Neural cell (in vitro differentiated cells): Measurements from ENCODE around the gene PTPRF. TPM values are rescaled to one million over a fixed set of nuclear protein-coding genes. Genes with fewer than 3 reads are reported as not detected.

Experiments used
- H2AFZ ChIP-seq: fragments of 200-600, 300-800 bp; sonication (generic), shearing (Covaris generic); 2 replicates; pipeline ENCODE4 v1.6.0; 2014; ENCODE audit warnings: low read depth, mild to moderate bottlenecking, antibody characterized with exemption, low read length, moderate library complexity
- H3F3A ChIP-seq: fragments of 200-600 bp; shearing (Covaris generic); 2 replicates; pipeline ENCODE4 v1.6.1; 2016; ENCODE audit warnings: mild to moderate bottlenecking, moderate library complexity, mixed read lengths, antibody characterized with exemption, low read length; ENCODE audit not compliant: insufficient read depth, poor library complexity, severe bottlenecking
- H3K27ac ChIP-seq: fragments of 200-600, 300-800 bp; sonication (generic), shearing (Covaris generic); 2 replicates; pipeline ENCODE4 v1.5.1; 2014; ENCODE audit warnings: mild to moderate bottlenecking, low read length, moderate library complexity
- H3K27me3 ChIP-seq: fragments of 300-800, 200-600 bp; sonication (generic), shearing (Covaris generic); 2 replicates; pipeline ENCODE4 v1.6.0; 2014; ENCODE audit warnings: mild to moderate bottlenecking, low read depth, low read length, moderate library complexity; ENCODE audit not compliant: insufficient read depth
- H3K36me3 ChIP-seq: fragments of 300-800, 200-600 bp; sonication (generic), shearing (Covaris generic); 2 replicates; pipeline ENCODE4 v1.5.1; 2014; ENCODE audit warnings: mild to moderate bottlenecking, antibody characterized with exemption, low read length, moderate library complexity; ENCODE audit not compliant: insufficient read depth
- H3K4me2 ChIP-seq: fragments of 300-800, 200-600 bp; sonication (generic), shearing (Covaris generic); 2 replicates; pipeline ENCODE4 v1.6.0; 2014; ENCODE audit warnings: mild to moderate bottlenecking, low read length
- H3K4me3 ChIP-seq: fragments of 300-800, 200-600 bp; sonication (generic), shearing (Covaris generic); 2 replicates; pipeline ENCODE4 v1.5.1; 2014; ENCODE audit warnings: mild to moderate bottlenecking, low read length, moderate library complexity
- H3K79me2 ChIP-seq: fragments of 200-600 bp; shearing (Covaris generic); replicated peaks from 2 replicates; pipeline ENCODE4 v1.6.0; 2014; ENCODE audit warnings: mild to moderate bottlenecking, low read length, moderate library complexity; ENCODE audit not compliant: insufficient read depth
- H3K9ac ChIP-seq: fragments of 300-800, 200-600 bp; sonication (generic), shearing (Covaris generic); 2 replicates; pipeline ENCODE4 v1.6.1; 2016; ENCODE audit warnings: mild to moderate bottlenecking, low read length, mixed read lengths
- H3K9me2 ChIP-seq: fragments of 200-600 bp; shearing (Covaris generic); 2 replicates; pipeline ENCODE4 v1.6.1; 2016; ENCODE audit warnings: mild to moderate bottlenecking, low read length, mixed read lengths; ENCODE audit not compliant: insufficient read depth
- H3K9me3 ChIP-seq: fragments of 200-600, 300-800 bp; sonication (generic), shearing (Covaris generic); 2 replicates; pipeline ENCODE4 v1.6.1; 2016; ENCODE audit warnings: mild to moderate bottlenecking, mixed run types, low read length, moderate library complexity, mixed read lengths
- H4K20me1 ChIP-seq: fragments of 200-600 bp; shearing (Covaris generic); 2 replicates; pipeline ENCODE4 v1.6.1; 2016; ENCODE audit warnings: mild to moderate bottlenecking, mixed run types; ENCODE audit not compliant: insufficient read depth
- CTCF ChIP-seq: fragments of 450-650 bp; IDR thresholded peaks from 2 replicates; pipeline ENCODE4 v1.5.1; 2014; ENCODE audit warnings: antibody characterized with exemption, mild to moderate bottlenecking, moderate library complexity; ENCODE audit not compliant: poor library complexity, severe bottlenecking
- EP300 ChIP-seq: fragments of 450-650 bp; conservative IDR thresholded peaks from 2 replicates; pipeline ENCODE4 v1.6.1; 2014; ENCODE audit warnings: antibody characterized with exemption, mild to moderate bottlenecking, moderate library complexity; ENCODE audit not compliant: poor library complexity, severe bottlenecking
- EZH2 ChIP-seq: fragments of 200-600, 300-800 bp; shearing (Covaris generic), sonication (generic); IDR thresholded peaks from 2 replicates; pipeline ENCODE4 v1.6.1; 2014; ENCODE audit warnings: antibody characterized with exemption, low read length, borderline replicate concordance, mild to moderate bottlenecking; ENCODE audit not compliant: insufficient read depth, poor library complexity, severe bottlenecking
- MXI1 ChIP-seq: fragments of 450-650 bp; conservative IDR thresholded peaks from 2 replicates; pipeline ENCODE4 v1.6.1; 2014; ENCODE audit warnings: antibody characterized with exemption, mild to moderate bottlenecking; ENCODE audit not compliant: poor library complexity, severe bottlenecking
- POLR2AphosphoS5 ChIP-seq: IDR thresholded peaks from 2 replicates; pipeline ENCODE4 v1.6.1; 2012
- RAD21 ChIP-seq: fragments of 450-650 bp; conservative IDR thresholded peaks from 2 replicates; pipeline ENCODE4 v1.6.1; 2014; ENCODE audit warnings: antibody characterized with exemption, mild to moderate bottlenecking, moderate library complexity
- REST ChIP-seq: IDR thresholded peaks from 2 replicates; pipeline ENCODE4 v1.6.1; 2012; ENCODE audit warnings: borderline replicate concordance
- SMC3 ChIP-seq: fragments of 450-650 bp; conservative IDR thresholded peaks from 2 replicates; pipeline ENCODE4 v1.6.1; 2014; ENCODE audit warnings: antibody characterized with exemption, mild to moderate bottlenecking, moderate library complexity; ENCODE audit not compliant: poor library complexity
- TAF1 ChIP-seq: IDR thresholded peaks from 2 replicates; pipeline ENCODE4 v1.6.1; 2012; ENCODE audit warnings: low read depth
- polyA plus RNA-seq: library from polyadenylated mRNA; depleted of rRNA; stranded (reverse); fragments of >200 nt; gene quantifications from 2 replicates; pipeline ENCODE4 v1.2.3, GENCODE V29; 2014

Gene PTPRF
- polyA plus RNA-seq, 1 donor from 2014 or later: 66.6 TPM

DNA sequence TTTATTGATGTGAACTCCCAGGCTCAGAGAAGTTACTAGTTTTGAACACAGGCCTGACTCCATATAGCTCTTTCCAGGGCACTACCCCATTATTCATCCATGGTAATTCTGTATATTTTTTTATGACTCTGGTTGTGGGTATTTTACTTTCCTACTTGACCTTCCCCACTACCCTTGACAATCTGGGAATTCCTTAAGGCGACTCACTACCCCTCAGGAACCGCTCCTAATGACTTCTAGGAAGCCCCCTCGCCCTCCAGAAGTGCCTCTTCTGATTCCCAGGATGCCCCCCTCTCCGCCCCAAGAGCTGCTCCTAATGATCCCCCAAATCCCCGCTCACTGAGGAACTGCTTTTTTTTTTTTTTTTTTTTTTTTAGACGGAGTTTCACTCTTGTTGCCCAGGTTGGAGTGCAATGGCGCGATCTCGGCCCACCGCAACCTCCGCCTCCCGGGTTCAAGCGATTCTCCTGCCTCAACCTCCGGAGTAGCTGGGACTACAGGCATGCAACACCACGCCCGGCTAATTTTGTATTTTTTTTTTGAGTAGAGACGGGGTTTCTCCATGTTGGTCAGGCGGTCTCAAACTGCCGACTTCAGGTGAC, 118.3 kb downstream of the PTPRF start:
- Histone ChIP-seq H3K27me3 (no peaks in the 10 kb centered on the region), H3K36me3 (peaks cover 7% of the 10 kb centered on the region), H2AFZ (no peak overlapping the region), H3K4me3 (peak overlapping the region; percentile 97), H3K9me2 (no peaks in the 10 kb centered on the region), H3F3A (peaks cover 3% of the 10 kb centered on the region), H3K79me2 (peaks cover 31% of the 10 kb centered on the region), H4K20me1 (peaks cover 5% of the 10 kb centered on the region), H3K4me2 (peak overlapping the region; percentile 4), H3K9ac (peak overlapping the region; percentile 91), H3K9me3 (no peaks in the 10 kb centered on the region), H3K27ac (peak overlapping the region; percentile 95)
- TF ChIP-seq EP300: no peak

GRCh38 chr1:43650310-43651085, 119.8 kb downstream of the PTPRF start:
- Histone ChIP-seq H3F3A (peaks cover 3% of the 10 kb centered on the region), H3K36me3 (peaks cover 8% of the 10 kb centered on the region), H3K4me3 (peak overlapping the region; percentile 97), H3K9me2 (no peaks in the 10 kb centered on the region), H2AFZ (peak overlapping the region; percentile 73), H4K20me1 (peaks cover 5% of the 10 kb centered on the region), H3K4me2 (peak overlapping the region; percentile 92), H3K27me3 (no peaks in the 10 kb centered on the region), H3K9me3 (no peaks in the 10 kb centered on the region), H3K79me2 (peaks cover 38% of the 10 kb centered on the region), H3K9ac (peak overlapping the region; percentile 91), H3K27ac (peak overlapping the region; percentile 95)
- TF ChIP-seq MXI1: peak; percentile 65
- peak; percentile 50 for TF ChIP-seq RAD21
- peak; percentile 59 for TF ChIP-seq SMC3
- TF ChIP-seq TAF1: no peak
- peak; percentile 7 for TF ChIP-seq EP300
- TF ChIP-seq REST: peak; percentile 87
- no peak for TF ChIP-seq CTCF
- no peak for TF ChIP-seq POLR2AphosphoS5
- TF ChIP-seq EZH2: no peak
